ENCODE results near the gene FAM171A1. TPM values are rescaled to one million over a fixed set of nuclear protein-coding genes. Genes with fewer than 3 reads are reported as not detected.

Gene FAM171A1
- total RNA-seq, 1 donor from 2014 or later: 51.9 TPM

GRCh38 chr10:15399060-15399661 is 28.1 kb upstream of the FAM171A1 start:
- peaks cover 1% of the 10 kb centered on the region for H3K9me3 Mint-ChIP-seq (ENCODE audit: unreplicated experiment)
- peaks cover 5% of the 10 kb centered on the region for H3K27me3 Mint-ChIP-seq (ENCODE audit: low read depth, unreplicated experiment)
- no peak overlapping the region for H3K27ac Mint-ChIP-seq (ENCODE audit: unreplicated experiment)
- H3K4me3 Mint-ChIP-seq (ENCODE audit: unreplicated experiment): no peak overlapping the region
- H3K4me1 Mint-ChIP-seq (ENCODE audit: low read depth, unreplicated experiment): no peaks in the 10 kb centered on the region
- no peak overlapping the region for H3K4me2 ChIP-seq (ENCODE audit: low read length)
- H3K79me2 ChIP-seq (ENCODE audit: insufficient read depth, low read length): no peaks in the 10 kb centered on the region
- DNase-seq (ENCODE audit: low read depth) (no peak), FAIRE-seq (no peak)
- no peaks in the 10 kb centered on the region for H3K36me3 Mint-ChIP-seq (ENCODE audit: low read depth, unreplicated experiment)
- no peak overlapping the region for H3K9ac ChIP-seq (ENCODE audit: low read length)
- no peak overlapping the region for H2AFZ ChIP-seq (ENCODE audit: low read depth, low read length)
- H4K20me1 ChIP-seq (ENCODE audit: insufficient read depth, low read length): no peaks in the 10 kb centered on the region
- no peaks in the 10 kb centered on the region for H3K36me3 ChIP-seq (ENCODE audit: insufficient read depth, low read length)
- no peaks in the 10 kb centered on the region for H3K27me3 ChIP-seq (ENCODE audit: insufficient read depth, low read length)
- TF ChIP-seq EZH2 (IDR thresholded peaks at IDR 0.05; ENCODE audit: insufficient read depth, low read length): no peak
- no peak for TF ChIP-seq CTCF (IDR thresholded peaks at IDR 0.05; ENCODE audit: insufficient read depth, low read depth, low read length)
- H3K9me3 ChIP-seq (ENCODE audit: insufficient read depth, low read depth, low read length): no peaks in the 10 kb centered on the region
- no peak overlapping the region for H3K4me3 ChIP-seq (ENCODE audit: insufficient read depth, low read depth, low read length)
- H3K27ac ChIP-seq (ENCODE audit: low read depth, low read length): no peak overlapping the region
- H3K4me1 ChIP-seq (ENCODE audit: insufficient read depth, low read length): no peaks in the 10 kb centered on the region

GRCh38 chr10:15395935-15396334 is 24.8 kb upstream of the FAM171A1 start:
- Histone ChIP-seq H3K4me1 (ENCODE audit: insufficient read depth, low read length) (no peaks in the 10 kb centered on the region), H3K27me3 (ENCODE audit: insufficient read depth, low read length) (no peaks in the 10 kb centered on the region), H2AFZ (ENCODE audit: low read depth, low read length) (no peak overlapping the region), H3K9ac (ENCODE audit: low read length) (no peak overlapping the region), H3K36me3 (ENCODE audit: insufficient read depth, low read length) (no peaks in the 10 kb centered on the region), H4K20me1 (ENCODE audit: insufficient read depth, low read length) (no peaks in the 10 kb centered on the region), H3K9me3 (ENCODE audit: insufficient read depth, low read depth, low read length) (no peaks in the 10 kb centered on the region), H3K4me2 (ENCODE audit: low read length) (no peak overlapping the region), H3K27ac (ENCODE audit: low read depth, low read length) (no peak overlapping the region), H3K79me2 (ENCODE audit: insufficient read depth, low read length) (no peaks in the 10 kb centered on the region), H3K4me3 (ENCODE audit: insufficient read depth, low read depth, low read length) (no peak overlapping the region)
- H3K4me1 Mint-ChIP-seq (ENCODE audit: low read depth, unreplicated experiment): no peaks in the 10 kb centered on the region
- no peak overlapping the region for H3K4me3 Mint-ChIP-seq (ENCODE audit: unreplicated experiment)
- no peak overlapping the region for H3K27ac Mint-ChIP-seq (ENCODE audit: unreplicated experiment)
- no peaks in the 10 kb centered on the region for H3K9me3 Mint-ChIP-seq (ENCODE audit: unreplicated experiment)
- FAIRE-seq (no peak), DNase-seq (ENCODE audit: low read depth) (no peak)
- peaks cover 9% of the 10 kb centered on the region for H3K27me3 Mint-ChIP-seq (ENCODE audit: low read depth, unreplicated experiment)
- TF ChIP-seq CTCF (IDR thresholded peaks at IDR 0.05; ENCODE audit: insufficient read depth, low read depth, low read length) (no peak), EZH2 (IDR thresholded peaks at IDR 0.05; ENCODE audit: insufficient read depth, low read length) (no peak)
- no peaks in the 10 kb centered on the region for H3K36me3 Mint-ChIP-seq (ENCODE audit: low read depth, unreplicated experiment)

GRCh38 chr10:15393139-15393825 is 22.2 kb upstream of the FAM171A1 start:
- H3K4me2 ChIP-seq (ENCODE audit: low read length): no peak overlapping the region
- H3K79me2 ChIP-seq (ENCODE audit: insufficient read depth, low read length): no peaks in the 10 kb centered on the region
- Mint-ChIP-seq H3K27me3 (ENCODE audit: low read depth, unreplicated experiment) (peaks cover 4% of the 10 kb centered on the region), H3K4me1 (ENCODE audit: low read depth, unreplicated experiment) (no peaks in the 10 kb centered on the region), H3K36me3 (ENCODE audit: low read depth, unreplicated experiment) (no peaks in the 10 kb centered on the region), H3K9me3 (ENCODE audit: unreplicated experiment) (no peaks in the 10 kb centered on the region), H3K4me3 (ENCODE audit: unreplicated experiment) (no peak overlapping the region), H3K27ac (ENCODE audit: unreplicated experiment) (no peak overlapping the region)
- H3K9ac ChIP-seq (ENCODE audit: low read length): no peak overlapping the region
- no peak overlapping the region for H2AFZ ChIP-seq (ENCODE audit: low read depth, low read length)
- H3K36me3 ChIP-seq (ENCODE audit: insufficient read depth, low read length): no peaks in the 10 kb centered on the region
- H3K27me3 ChIP-seq (ENCODE audit: insufficient read depth, low read length): no peaks in the 10 kb centered on the region
- DNase-seq (ENCODE audit: low read depth): no peak
- H4K20me1 ChIP-seq (ENCODE audit: insufficient read depth, low read length): no peaks in the 10 kb centered on the region
- no peaks in the 10 kb centered on the region for H3K4me1 ChIP-seq (ENCODE audit: insufficient read depth, low read length)
- no peak overlapping the region for H3K4me3 ChIP-seq (ENCODE audit: insufficient read depth, low read depth, low read length)
- H3K9me3 ChIP-seq (ENCODE audit: insufficient read depth, low read depth, low read length): no peaks in the 10 kb centered on the region
- FAIRE-seq: no peak
- TF ChIP-seq CTCF (IDR thresholded peaks at IDR 0.05; ENCODE audit: insufficient read depth, low read depth, low read length) (no peak), EZH2 (IDR thresholded peaks at IDR 0.05; ENCODE audit: insufficient read depth, low read length) (no peak)
- no peak overlapping the region for H3K27ac ChIP-seq (ENCODE audit: low read depth, low read length)

Measured in astrocyte (in vitro differentiated cells and primary cell).